Muscle layer of colon (tissue), 2 donors: Measurements from ENCODE around the gene IFI16.
A peak's percentile ranks its signal among the peaks of the same experiment; 100 is the strongest.

Experiments used
- H3K27ac ChIP-seq: one replicate; pipeline ENCODE4 v1.7.0; 2013; ENCODE audit warnings: low read depth, mild to moderate bottlenecking, low read length, moderate library complexity
- H3K27me3 ChIP-seq, 2 donors: one replicate each; pipeline ENCODE4 v1.7.0; 2013; ENCODE audit warnings: low read length in 2 of 2, mild to moderate bottlenecking in 2 of 2; ENCODE audit not compliant: insufficient read depth in 2 of 2, control insufficient read depth in 1 of 2
- H3K36me3 ChIP-seq: one replicate; pipeline ENCODE4 v1.7.0; 2013; ENCODE audit warnings: mild to moderate bottlenecking, low read length; ENCODE audit not compliant: insufficient read depth
- H3K4me1 ChIP-seq: one replicate; pipeline ENCODE4 v1.7.0; 2013; ENCODE audit warnings: mild to moderate bottlenecking, low read length; ENCODE audit not compliant: insufficient read depth
- H3K4me3 ChIP-seq, 2 donors: one replicate each; pipeline ENCODE4 v1.7.0; 2013; ENCODE audit warnings: low read length in 2 of 2, low read depth in 1 of 2, mild to moderate bottlenecking in 1 of 2, moderate library complexity in 1 of 2
- H3K9ac ChIP-seq: one replicate; pipeline ENCODE4 v1.7.0; 2013; ENCODE audit warnings: low read length
- H3K9me3 ChIP-seq: one replicate; pipeline ENCODE4 v1.7.0; 2013; ENCODE audit warnings: mild to moderate bottlenecking, low read length
- donor health status: abdominal sarcoma.
- donor health status: Adenocarcinoma of cecum.

IFI16 gene

DNA sequence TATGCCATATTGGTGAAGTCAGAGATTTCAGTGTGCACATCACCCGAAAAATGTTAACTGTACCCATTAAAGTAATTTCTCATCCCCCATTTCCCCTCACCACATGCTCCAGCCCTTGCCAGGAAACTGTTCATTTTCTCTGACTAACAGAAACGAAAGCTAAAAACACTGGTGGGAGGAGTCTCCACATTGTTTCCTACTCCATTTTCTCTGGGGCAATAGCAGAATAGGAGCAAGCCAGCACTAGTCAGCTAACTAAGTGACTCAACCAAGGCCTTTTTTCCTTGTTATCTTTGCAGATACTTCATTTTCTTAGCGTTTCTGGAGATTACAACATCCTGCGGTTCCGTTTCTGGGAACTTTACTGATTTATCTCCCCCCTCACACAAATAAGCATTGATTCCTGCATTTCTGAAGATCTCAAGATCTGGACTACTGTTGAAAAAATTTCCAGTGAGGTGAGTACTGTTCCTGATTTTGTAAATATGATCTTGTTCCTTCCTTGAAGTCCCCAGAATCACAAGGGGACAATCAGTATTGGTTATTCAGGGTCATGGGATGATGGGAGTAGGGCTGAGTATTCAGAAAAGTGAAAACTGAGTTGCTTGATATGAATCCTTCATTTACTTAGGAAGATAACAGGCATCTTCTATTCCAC lies at the start of gene IFI16:
TSS of gene IFI16 (plus strand) at position 204 of the 658 bp plus-strand sequence. CDS start 4,774 bp downstream, outside the sequence.
- Histone ChIP-seq H3K9ac (peak within 1 kb of the TSS; percentile 83), H3K9me3 (no peaks in the 10 kb centered on the region), H3K4me1 (no peaks in the 10 kb centered on the region)

DNA sequence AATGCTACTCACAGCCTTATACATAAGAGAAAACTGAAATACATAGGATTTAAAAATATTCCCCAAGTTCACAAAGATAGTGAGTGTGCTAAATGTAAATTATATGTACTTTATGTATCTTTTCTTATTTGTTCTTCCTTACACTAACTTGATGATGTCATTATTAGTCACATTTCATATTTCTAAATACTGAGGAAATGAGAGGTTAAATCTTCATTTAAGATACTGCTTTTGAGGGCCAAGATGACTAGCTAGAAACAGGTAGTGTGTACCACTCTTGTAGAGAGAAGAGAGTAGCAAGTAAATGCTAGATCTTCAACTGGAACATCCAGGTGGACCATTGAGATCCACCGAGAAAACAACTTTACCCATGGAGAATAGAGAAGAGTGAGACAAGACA lies 48.5 kb upstream of the IFI16 start:
- H3K36me3 ChIP-seq = no peaks in the 10 kb centered on the region
- H3K9ac ChIP-seq = no peak overlapping the region
- no peaks in the 10 kb centered on the region for H3K9me3 ChIP-seq
- no peak overlapping the region for H3K4me3 ChIP-seq
- H3K4me1 ChIP-seq = no peaks in the 10 kb centered on the region
- no peak overlapping the region for H3K27ac ChIP-seq
- no peaks in the 10 kb centered on the region for H3K27me3 ChIP-seq

More for the DNA sequence above, at the start of gene IFI16:
- no peaks in the 10 kb centered on the region for H3K27me3 ChIP-seq
- no peaks in the 10 kb centered on the region for H3K36me3 ChIP-seq
- peak within 1 kb of the TSS; percentile 78 for H3K27ac ChIP-seq
- peak within 1 kb of the TSS; percentile 70 to 76 for H3K4me3 ChIP-seq

DNA sequence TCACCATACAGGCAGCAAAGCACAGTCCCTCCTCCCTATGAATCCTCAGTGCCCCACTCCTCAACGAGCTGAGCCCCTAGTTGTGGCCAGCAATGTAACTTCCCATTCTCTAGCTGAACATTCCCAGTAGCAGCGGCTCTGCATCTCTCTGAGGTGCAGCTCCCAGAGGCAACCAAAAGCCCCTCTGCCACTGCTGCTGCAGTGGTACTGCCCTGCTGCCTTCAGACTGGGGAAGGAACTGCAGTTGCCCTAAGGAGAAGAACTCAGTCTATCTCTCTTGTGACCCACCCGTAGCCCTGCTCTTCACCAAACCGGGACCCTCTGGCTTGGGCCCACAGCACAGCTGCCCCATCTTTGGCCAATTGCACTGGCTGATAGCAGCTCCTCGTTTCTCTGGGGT lies 46.7 kb upstream of the IFI16 start:
- H3K4me3 ChIP-seq = no peak overlapping the region
- H3K9ac ChIP-seq = no peak overlapping the region
- no peaks in the 10 kb centered on the region for H3K9me3 ChIP-seq
- no peak overlapping the region for H3K27ac ChIP-seq
- H3K27me3 ChIP-seq = no peaks in the 10 kb centered on the region
- no peaks in the 10 kb centered on the region for H3K4me1 ChIP-seq
- H3K36me3 ChIP-seq = no peaks in the 10 kb centered on the region

DNA sequence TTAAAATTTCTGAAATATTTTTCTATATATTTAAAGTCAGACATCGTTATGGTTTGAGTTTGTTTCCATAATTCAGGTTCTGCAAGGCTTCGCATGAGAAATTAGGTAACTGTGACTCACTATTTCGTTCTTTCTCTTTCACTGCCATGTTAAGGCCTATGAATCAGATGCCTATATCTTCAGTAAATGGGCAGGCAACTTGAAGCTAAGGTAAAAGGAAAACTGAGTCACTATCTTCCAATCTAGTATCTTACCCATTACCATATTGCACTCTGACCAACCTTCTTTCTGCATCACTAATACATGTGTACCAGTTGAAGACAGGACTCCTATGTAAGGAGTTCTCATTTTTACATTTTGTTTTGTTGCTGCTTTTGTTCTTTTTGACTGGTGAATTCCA lies 40.5 kb upstream of the IFI16 start:
- H3K9ac ChIP-seq = no peak overlapping the region
- no peak overlapping the region for H3K4me3 ChIP-seq
- no peaks in the 10 kb centered on the region for H3K9me3 ChIP-seq
- no peaks in the 10 kb centered on the region for H3K36me3 ChIP-seq
- H3K27me3 ChIP-seq = no peaks in the 10 kb centered on the region
- H3K4me1 ChIP-seq = no peaks in the 10 kb centered on the region
- H3K27ac ChIP-seq = no peak overlapping the region

GRCh38 chr1:158969855-158970254 lies 39.9 kb upstream of the IFI16 start:
- Histone ChIP-seq H3K4me3 (no peak overlapping the region), H3K27me3 (no peaks in the 10 kb centered on the region), H3K27ac (no peak overlapping the region), H3K36me3 (no peaks in the 10 kb centered on the region), H3K4me1 (no peaks in the 10 kb centered on the region), H3K9ac (no peak overlapping the region), H3K9me3 (no peaks in the 10 kb centered on the region)

DNA sequence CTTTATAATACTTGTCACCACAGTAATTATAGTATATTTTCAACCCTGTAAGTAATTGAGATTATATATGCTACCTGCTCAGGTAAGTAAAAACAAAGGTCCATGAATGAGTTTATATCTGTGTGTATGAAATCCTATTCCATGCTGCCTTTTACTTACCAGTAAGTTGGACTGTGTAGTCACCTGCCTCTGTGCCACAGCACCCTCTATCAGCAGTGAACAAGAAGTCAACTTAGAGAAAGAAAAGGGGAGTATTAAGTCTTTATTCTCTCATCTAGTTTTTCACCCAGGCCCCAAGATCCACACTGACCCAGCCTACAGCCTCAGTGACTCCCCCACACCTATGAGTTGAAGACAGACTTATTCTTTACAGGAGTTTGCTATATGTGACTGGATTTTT lies 36.9 kb upstream of the IFI16 start:
- no peak overlapping the region for H3K9ac ChIP-seq

DNA sequence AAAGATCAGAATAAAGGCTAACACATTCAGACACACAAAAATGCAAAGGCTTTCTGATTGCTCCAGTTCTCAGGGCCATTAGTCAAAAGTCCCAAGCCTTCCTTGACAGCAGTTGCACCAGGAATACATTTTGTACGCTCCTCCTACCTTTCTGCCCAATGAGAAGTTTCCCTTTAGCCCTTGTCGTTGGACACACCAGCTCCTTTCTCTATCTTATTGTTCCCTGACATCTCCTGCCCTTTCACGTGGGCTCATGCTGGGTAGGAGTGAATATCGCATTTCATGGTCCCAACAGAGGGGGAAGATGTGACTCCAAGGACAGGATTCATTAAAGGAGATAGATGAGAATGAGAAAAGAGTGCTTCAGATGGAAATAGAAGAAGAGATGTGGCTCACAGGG lies 33.5 kb upstream of the IFI16 start:
- Histone ChIP-seq H3K9ac (no peak overlapping the region), H3K4me1 (no peaks in the 10 kb centered on the region), H3K36me3 (no peaks in the 10 kb centered on the region), H3K4me3 (no peak overlapping the region), H3K27me3 (no peaks in the 10 kb centered on the region), H3K27ac (no peak overlapping the region), H3K9me3 (no peaks in the 10 kb centered on the region)

More for the DNA sequence above, 36.9 kb upstream of the IFI16 start:
- H3K36me3 ChIP-seq = no peaks in the 10 kb centered on the region
- no peak overlapping the region for H3K4me3 ChIP-seq
- H3K27ac ChIP-seq = no peak overlapping the region
- no peaks in the 10 kb centered on the region for H3K9me3 ChIP-seq
- H3K27me3 ChIP-seq = no peaks in the 10 kb centered on the region
- no peaks in the 10 kb centered on the region for H3K4me1 ChIP-seq

DNA sequence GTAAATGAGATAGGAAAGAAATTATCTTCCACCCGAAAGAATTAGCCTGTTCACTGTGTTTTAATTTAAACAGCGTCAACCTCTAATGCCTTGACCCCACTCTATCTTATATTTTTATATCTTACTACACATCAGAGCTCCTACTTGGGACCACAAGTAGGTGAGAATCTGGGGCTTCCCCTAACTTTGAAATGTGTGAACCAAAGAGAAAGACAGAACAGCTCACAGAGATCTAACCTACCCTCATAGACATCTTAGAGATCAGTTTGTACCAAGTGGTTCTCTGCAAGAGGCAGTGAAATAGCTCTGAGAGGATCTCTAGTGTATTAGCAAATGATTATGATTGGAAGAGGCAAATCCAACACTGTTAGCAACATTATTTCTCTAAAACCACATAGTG lies 31.0 kb upstream of the IFI16 start:
- Histone ChIP-seq H3K27me3 (no peaks in the 10 kb centered on the region), H3K4me3 (no peak overlapping the region), H3K27ac (no peak overlapping the region), H3K9ac (no peak overlapping the region), H3K36me3 (no peaks in the 10 kb centered on the region), H3K4me1 (no peaks in the 10 kb centered on the region), H3K9me3 (no peaks in the 10 kb centered on the region)

GRCh38 chr1:158979229-158979628 lies 30.5 kb upstream of the IFI16 start:
- Histone ChIP-seq H3K9ac (no peak overlapping the region), H3K27ac (no peak overlapping the region), H3K36me3 (no peaks in the 10 kb centered on the region), H3K4me3 (no peak overlapping the region), H3K4me1 (no peaks in the 10 kb centered on the region), H3K9me3 (no peaks in the 10 kb centered on the region), H3K27me3 (no peaks in the 10 kb centered on the region)

GRCh38 chr1:158983235-158983634 lies 26.5 kb upstream of the IFI16 start:
- H3K9ac ChIP-seq = no peak overlapping the region
- H3K4me3 ChIP-seq = no peak overlapping the region
- H3K27ac ChIP-seq = no peak overlapping the region
- no peaks in the 10 kb centered on the region for H3K27me3 ChIP-seq
- no peaks in the 10 kb centered on the region for H3K9me3 ChIP-seq
- H3K36me3 ChIP-seq = no peaks in the 10 kb centered on the region
- no peaks in the 10 kb centered on the region for H3K4me1 ChIP-seq

- Histone ChIP-seq H3K36me3 (no peaks in the 10 kb centered on the region), H3K9ac (no peak overlapping the region), H3K9me3 (no peaks in the 10 kb centered on the region), H3K4me1 (no peaks in the 10 kb centered on the region), H3K4me3 (no peak overlapping the region), H3K27me3 (no peaks in the 10 kb centered on the region), H3K27ac (no peak overlapping the region)
Observed at GRCh38 chr1:158984386-158984785, 25.3 kb upstream of the IFI16 start.

DNA sequence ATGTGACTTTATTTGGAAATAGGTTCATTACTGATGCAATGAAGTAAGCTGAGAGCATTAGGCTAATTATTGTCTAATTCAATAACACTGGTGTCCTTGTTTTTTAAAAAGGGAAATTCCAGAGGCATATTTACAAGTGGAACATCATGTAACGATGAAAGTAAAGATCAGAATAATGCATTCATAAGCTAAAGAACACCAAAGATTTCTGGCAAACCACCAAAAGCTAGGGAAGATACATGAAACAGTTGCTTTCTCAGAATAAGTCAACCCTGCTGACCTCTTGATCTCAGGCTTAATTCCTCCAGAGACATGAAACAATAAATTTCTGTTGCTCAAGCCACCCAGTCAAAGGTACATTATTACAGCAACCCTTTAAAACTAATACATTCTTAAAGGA lies 20.3 kb upstream of the IFI16 start:
- H3K4me3 ChIP-seq = no peak overlapping the region
- no peak overlapping the region for H3K27ac ChIP-seq
- H3K27me3 ChIP-seq = no peaks in the 10 kb centered on the region
- H3K36me3 ChIP-seq = no peaks in the 10 kb centered on the region
- H3K9ac ChIP-seq = no peak overlapping the region
- H3K4me1 ChIP-seq = no peaks in the 10 kb centered on the region
- no peaks in the 10 kb centered on the region for H3K9me3 ChIP-seq
